Measurements from ENCODE around the gene TBX19.

The TBX19 gene

GRCh38 chr1:168362991-168363390 is 82.3 kb downstream of the TBX19 start:
- TF ChIP-seq CTCF (IDR thresholded peaks at IDR 0.05; ENCODE audit: control insufficient read depth, insufficient read depth, low read depth, low read length, missing control alignments): no peak
- no peak for DNase-seq (ENCODE audit: low read depth)

More at GRCh38 chr1:168362991-168363390, 82.3 kb downstream of the TBX19 start:
- no peak overlapping the region for H3K4me3 ChIP-seq (ENCODE audit: control insufficient read depth, low read depth, low read length)
